ENCODE data around the gene ESYT3.

Gene ESYT3

DNA sequence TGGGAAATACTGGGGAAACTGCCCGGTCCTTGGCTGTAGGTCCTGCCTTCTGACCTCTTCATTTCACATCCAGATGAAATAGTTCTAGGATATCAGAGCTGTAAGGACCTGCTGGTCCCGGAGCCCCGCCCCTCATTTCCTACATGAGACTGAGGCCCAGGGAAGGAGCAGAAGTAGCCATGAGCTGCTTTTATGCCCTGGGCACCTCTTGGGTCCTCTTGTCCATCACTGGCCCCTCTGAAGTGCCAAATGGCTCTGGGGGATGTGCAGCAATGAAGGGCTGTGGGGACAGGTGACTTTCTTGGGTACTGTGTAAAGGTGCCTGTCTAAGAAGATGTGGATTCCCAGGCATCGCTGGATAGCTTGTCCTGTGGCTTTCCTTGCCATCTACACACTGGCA lies 40.3 kb upstream of the ESYT3 start:
- H3K27ac ChIP-seq, result no peak overlapping the region
- no peak for DNase-seq (ENCODE audit: low spot score)
- TF ChIP-seq, protein P1, sequence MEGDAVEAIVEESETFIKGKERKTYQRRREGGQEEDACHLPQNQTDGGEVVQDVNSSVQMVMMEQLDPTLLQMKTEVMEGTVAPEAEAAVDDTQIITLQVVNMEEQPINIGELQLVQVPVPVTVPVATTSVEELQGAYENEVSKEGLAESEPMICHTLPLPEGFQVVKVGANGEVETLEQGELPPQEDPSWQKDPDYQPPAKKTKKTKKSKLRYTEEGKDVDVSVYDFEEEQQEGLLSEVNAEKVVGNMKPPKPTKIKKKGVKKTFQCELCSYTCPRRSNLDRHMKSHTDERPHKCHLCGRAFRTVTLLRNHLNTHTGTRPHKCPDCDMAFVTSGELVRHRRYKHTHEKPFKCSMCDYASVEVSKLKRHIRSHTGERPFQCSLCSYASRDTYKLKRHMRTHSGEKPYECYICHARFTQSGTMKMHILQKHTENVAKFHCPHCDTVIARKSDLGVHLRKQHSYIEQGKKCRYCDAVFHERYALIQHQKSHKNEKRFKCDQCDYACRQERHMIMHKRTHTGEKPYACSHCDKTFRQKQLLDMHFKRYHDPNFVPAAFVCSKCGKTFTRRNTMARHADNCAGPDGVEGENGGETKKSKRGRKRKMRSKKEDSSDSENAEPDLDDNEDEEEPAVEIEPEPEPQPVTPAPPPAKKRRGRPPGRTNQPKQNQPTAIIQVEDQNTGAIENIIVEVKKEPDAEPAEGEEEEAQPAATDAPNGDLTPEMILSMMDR (conservative IDR thresholded peaks at IDR 0.05; ENCODE audit: low read depth), result no peak
- CTCF ChIA-PET, result no interaction called here
- POLR2A ChIA-PET (ENCODE audit: low non-redundant PET), result no interaction called here

DNA sequence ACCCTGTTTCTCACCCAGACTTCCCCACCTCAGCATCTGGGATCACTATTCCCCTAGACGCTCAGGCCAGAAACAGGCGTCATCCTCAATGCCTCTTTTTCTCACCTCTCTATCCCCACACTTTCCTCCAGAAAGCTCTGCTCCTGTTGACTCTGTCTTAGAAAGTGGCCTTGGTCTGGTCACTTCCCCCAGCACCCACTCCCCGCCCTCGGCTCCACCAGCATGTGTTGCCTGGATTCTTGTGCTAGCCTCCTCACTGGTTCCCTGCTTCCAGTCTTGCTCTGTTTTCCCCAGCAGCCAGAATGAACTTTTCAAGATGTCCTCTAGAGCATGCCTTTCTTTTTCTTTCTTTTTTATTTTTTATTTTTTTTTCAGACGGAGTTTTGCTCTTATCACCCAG lies 39.7 kb upstream of the ESYT3 start:
- no peak overlapping the region for H3K27ac ChIP-seq
- ChIA-PET POLR2A (ENCODE audit: low non-redundant PET) (no interaction called here), CTCF (no interaction called here)
- TF ChIP-seq, protein P1 (conservative IDR thresholded peaks at IDR 0.05; ENCODE audit: low read depth), result no peak
- no peak for DNase-seq (ENCODE audit: low spot score)

DNA sequence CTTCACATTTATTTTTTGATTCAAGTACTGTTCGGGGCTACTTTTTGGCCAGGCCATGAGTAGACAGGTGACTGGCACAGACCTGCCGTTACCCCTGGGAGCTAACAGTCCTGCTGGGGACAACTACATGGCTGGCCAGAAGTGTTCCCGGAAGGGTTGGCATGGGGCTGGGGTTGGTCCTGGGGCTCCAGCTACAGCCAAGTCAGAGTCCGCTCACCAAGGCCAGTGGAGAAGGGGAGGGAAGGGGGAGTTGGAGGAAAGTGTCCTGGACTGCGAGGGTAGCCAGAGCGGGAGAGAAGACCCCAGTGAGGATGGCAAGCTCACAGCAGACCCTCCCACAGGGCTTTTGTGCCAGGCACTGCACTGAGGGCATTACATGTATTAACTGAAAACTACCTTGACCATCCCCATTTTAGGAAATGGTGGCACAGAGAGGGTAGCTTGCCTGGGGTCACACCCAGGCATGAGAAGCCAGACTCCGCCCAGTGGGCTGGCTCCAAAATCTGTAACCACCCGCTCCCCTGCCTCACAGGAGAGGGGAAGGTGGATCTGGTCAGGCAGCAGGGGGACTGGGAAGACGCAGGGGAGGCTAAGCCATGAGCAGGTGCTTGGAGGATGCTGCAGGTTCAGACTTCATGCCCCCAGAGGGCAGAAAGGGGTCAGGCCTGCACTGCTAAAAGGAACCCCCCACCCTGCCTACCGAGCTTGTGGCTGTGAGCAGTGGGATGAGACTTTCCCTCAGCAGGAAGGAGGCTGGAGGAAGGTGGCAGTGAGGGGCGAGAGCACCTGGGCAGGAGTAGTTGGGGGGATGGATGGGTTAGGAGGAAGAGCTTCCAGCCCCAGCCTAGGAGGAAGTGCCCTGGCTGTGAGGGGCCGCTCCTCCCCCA lies 38.3 kb upstream of the ESYT3 start:
- TF ChIP-seq, protein P1 (conservative IDR thresholded peaks at IDR 0.05; ENCODE audit: low read depth), result no peak
- no peak for DNase-seq (ENCODE audit: low spot score)
- POLR2A ChIA-PET (ENCODE audit: low non-redundant PET), result no interaction called here
- CTCF ChIA-PET, result interaction anchor here (0.6 kb wide), 3 partner anchors 41 to 536 kb away, joined by 3 to 9 read pairs (median 3); no protein-coding TSS in a partner anchor
- no peak overlapping the region for H3K27ac ChIP-seq

DNA sequence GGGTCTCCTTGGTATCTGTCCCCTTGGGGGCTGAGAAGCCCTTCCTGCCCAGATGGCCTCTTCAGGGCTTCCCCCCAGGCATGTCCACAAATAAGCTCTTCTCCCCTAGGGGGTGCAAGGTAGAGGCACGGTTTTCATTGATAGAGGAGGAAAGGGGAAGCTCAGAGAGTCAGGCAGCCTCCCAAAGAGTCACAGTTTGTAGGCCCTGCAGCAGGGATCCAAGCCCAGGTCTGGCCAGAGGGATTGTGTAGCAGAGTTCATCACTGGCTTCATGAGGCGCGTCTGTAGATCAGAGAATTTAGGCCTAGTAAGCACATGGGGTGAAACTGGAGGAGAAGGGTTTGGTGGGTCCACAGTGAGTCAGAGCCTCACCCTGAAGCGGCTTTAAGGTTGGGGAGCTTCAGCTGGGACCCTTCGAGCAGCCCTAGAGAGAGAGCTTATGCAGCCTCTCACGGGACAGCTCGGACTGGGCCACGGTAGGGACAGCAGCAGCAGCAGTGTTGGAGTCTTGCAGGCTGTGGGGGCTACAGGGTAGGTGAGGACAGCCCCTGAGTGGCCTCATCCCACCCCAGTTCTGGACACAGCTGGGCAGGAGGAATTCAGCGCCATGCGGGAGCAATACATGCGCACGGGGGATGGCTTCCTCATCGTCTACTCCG lies 37.5 kb upstream of the ESYT3 start:
- no peak overlapping the region for H3K27ac ChIP-seq
- CTCF ChIA-PET, result interaction anchor here (0.6 kb wide), 3 partner anchors 42 to 535 kb away, joined by 3 to 9 read pairs (median 3); no protein-coding TSS in a partner anchor
- POLR2A ChIA-PET (ENCODE audit: low non-redundant PET), result no interaction called here
- no peak for DNase-seq (ENCODE audit: low spot score)
- TF ChIP-seq, protein P1 (conservative IDR thresholded peaks at IDR 0.05; ENCODE audit: low read depth), result no peak

DNA sequence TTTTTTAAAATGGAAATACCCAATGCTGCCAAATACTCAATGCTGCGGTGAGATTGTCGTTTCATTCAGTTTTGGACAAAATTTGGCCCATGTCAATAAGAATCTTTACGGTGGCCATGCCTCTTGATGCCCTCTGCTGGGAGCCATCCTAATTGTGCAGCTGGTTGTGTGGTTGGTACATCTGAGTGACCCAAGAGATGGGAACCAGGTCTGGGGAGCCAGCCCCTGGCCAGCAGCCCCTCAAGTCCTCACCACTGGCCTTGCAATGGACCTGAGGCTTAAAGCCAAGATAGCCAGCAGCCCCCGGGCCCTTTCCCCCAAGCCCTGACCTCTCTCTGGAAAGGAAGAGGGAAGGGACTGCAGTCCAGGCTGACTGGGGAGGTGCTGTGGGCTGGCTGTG lies 36.4 kb upstream of the ESYT3 start:
- DNase-seq (ENCODE audit: low spot score), result peak; percentile 36
- ChIA-PET POLR2A (ENCODE audit: low non-redundant PET) (no interaction called here), CTCF (interaction anchor here (0.7 kb wide), 1 partner anchor 457 kb away, joined by 3 read pairs; no protein-coding TSS in a partner anchor)
- no peak overlapping the region for H3K27ac ChIP-seq
- TF ChIP-seq, protein P1 (conservative IDR thresholded peaks at IDR 0.05; ENCODE audit: low read depth), result no peak

DNA sequence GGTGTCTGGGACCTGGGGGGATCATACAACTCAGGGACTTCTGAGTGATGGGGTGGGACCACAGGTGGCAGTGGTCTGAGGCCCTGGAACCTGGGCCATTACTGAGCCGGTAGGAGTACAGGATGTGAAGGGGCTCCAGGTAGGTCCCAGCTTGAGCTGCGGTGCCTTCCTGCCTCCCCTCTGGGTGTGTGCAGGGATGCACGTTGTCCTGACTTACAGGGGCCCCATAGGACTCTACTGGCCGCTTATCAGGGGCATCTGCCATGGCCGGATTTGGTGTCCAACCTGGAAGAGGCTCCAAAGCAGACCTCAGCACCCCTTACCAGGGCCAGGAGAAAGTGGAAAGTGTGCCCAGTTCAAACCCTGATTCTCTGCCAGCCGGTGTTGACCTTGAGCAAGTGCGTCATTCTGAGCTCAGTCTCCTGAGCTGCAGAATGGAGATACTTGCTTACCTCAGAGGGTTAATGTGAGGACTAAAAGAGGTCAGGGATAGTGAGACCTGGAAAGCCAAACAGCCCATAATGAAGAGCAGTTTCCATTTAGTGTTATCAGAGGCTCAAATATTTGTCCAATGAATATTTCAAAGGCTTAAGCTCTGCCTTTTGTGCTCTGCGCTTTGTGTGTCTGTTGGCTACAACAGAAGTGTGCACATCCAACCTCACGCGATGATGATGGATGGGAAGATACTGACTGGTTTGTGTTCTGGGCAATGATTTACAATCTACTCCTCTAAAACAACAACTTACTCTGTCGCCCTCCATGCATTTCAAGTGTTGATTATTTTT lies 35.4 kb upstream of the ESYT3 start:
- H3K27ac ChIP-seq, result no peak overlapping the region
- ChIA-PET POLR2A (ENCODE audit: low non-redundant PET) (no interaction called here), CTCF (interaction anchor here (0.5 kb wide), 1 partner anchor 72 kb away, joined by 4 read pairs; no protein-coding TSS in a partner anchor)
- TF ChIP-seq, protein P1 (conservative IDR thresholded peaks at IDR 0.05; ENCODE audit: low read depth), result no peak
- no peak for DNase-seq (ENCODE audit: low spot score)
